Right lobe of liver (tissue), 6 donors: ENCODE measurements around the gene AIG1. TPM values are rescaled to one million over a fixed set of nuclear protein-coding genes. Genes with fewer than 3 reads are reported as not detected.
"Not testable (repeated sequence)": the region's sequence is repeated elsewhere in the genome, so short reads cannot be mapped to it uniquely, and the experiment has no call there.

Source experiments
- ATAC-seq, 4 donors: fragments of 200-7000 bp; cut with Tn5 transposase; one replicate each; pipeline ENCODE4 v1.9.1; 2020; ENCODE audit warnings: mild to moderate bottlenecking in 4 of 4, moderate library complexity in 4 of 4
- DNase-seq, 3 donors: peaks; one replicate each; pipeline ENCODE4 v3.0.0-alpha.2; 2020
- H3K27ac ChIP-seq, 3 donors: fragments of 200-600 bp; one replicate each; pipeline ENCODE4 v1.8.0; 2022
- H3K27me3 ChIP-seq, 2 donors: fragments of 200-600 bp; one replicate each; pipeline ENCODE4 v1.8.0; 2022
- H3K36me3 ChIP-seq, 4 donors: fragments of 200-600 bp; sonication (generic) in 1 of 4; one replicate each; pipeline versions ENCODE4 v1.5.1 to v1.8.0; 2017 to 2022; ENCODE audit warnings: control low read depth in 1 of 4
- H3K4me1 ChIP-seq, 4 donors: fragments of 200-600 bp; sonication (generic) in 1 of 4; one replicate each; pipeline versions ENCODE4 v1.5.1 to v1.8.0; 2017 to 2022; ENCODE audit warnings: control low read depth in 1 of 4
- H3K4me3 ChIP-seq, 3 donors: fragments of 200-600 bp; one replicate each; pipeline ENCODE4 v1.8.0; 2022
- H3K9me3 ChIP-seq, 4 donors: fragments of 200-600 bp; sonication (generic) in 1 of 4; one replicate each; pipeline versions ENCODE4 v1.5.1 to v1.8.0; 2017 to 2022; ENCODE audit warnings: control low read depth in 1 of 4
- POLR2A ChIP-seq: fragments of 450-650 bp; IDR thresholded peaks from one replicate; pipeline ENCODE4 v1.6.1; 2017; ENCODE audit warnings: antibody characterized with exemption, mild to moderate bottlenecking
- WGBS: methylation state at CpG from one replicate; pipeline ENCODE4 v1.1.6; 2018; ENCODE audit warnings: low coverage, low lambda C conversion rate; ENCODE audit not compliant: insufficient coverage; ENCODE audit errors: missing lambda C conversion rate; 5-methylcytosine and 5-hydroxymethylcytosine counted together
- intact Hi-C, 2 donors: fragments of 100-400 bp; cut with DNase I; formaldehyde crosslinking; loops; one replicate each; pipeline versions ENCODE4 v1.11.2 to v1.14.1; 2022
- total RNA-seq, 6 experiments: library from RNA; depleted of rRNA in 2 of 6; stranded (reverse); fragments of >200 nt in 2 of 6; fragmentation: NEBNext Ultra II Directional in 3 of 6; extraction: Animal tissue kit (Norgen Biotek cat#: 25700) in 3 of 6; gene quantifications; one replicate each; pipeline versions ENCODE4 v1.1.0 to v1.2.4, GENCODE V29; 2016 to 2023
- TF ChIP-seq, protein P1 (sequence below), 4 donors: fragments of 200-600 bp in 3 of 4; fragments of 450-650 bp in 1 of 4; IDR thresholded peaks; one replicate each; pipeline versions ENCODE4 v1.5.1 to v1.8.0; 2016 to 2022; ENCODE audit warnings: antibody characterized with exemption in 4 of 4, mild to moderate bottlenecking in 2 of 4
- donor health status: DM: no; HTN: yes; CAD: no.
- donor health status: DM: no; HTN: no; CAD: no.
- donor health status: DM: no; HTN: no; CAD: no.
- donor health status: DM: no; HTN: yes; CAD: no.
- donor health status: DM: no; HTN: yes; CAD: no.

The AIG1 gene
- total RNA-seq, 6 experiments from 2014 or later, result 81.4 to 151 (median 111) TPM

- H3K4me3 ChIP-seq, result no peak overlapping the region
- H3K27me3 ChIP-seq, result no peaks in the 10 kb centered on the region
- WGBS, result 89% methylated on average over 1 of the region's 1 CpG
- ATAC-seq, result no peak
- no peak for TF ChIP-seq POLR2A
- TF ChIP-seq, protein P1, sequence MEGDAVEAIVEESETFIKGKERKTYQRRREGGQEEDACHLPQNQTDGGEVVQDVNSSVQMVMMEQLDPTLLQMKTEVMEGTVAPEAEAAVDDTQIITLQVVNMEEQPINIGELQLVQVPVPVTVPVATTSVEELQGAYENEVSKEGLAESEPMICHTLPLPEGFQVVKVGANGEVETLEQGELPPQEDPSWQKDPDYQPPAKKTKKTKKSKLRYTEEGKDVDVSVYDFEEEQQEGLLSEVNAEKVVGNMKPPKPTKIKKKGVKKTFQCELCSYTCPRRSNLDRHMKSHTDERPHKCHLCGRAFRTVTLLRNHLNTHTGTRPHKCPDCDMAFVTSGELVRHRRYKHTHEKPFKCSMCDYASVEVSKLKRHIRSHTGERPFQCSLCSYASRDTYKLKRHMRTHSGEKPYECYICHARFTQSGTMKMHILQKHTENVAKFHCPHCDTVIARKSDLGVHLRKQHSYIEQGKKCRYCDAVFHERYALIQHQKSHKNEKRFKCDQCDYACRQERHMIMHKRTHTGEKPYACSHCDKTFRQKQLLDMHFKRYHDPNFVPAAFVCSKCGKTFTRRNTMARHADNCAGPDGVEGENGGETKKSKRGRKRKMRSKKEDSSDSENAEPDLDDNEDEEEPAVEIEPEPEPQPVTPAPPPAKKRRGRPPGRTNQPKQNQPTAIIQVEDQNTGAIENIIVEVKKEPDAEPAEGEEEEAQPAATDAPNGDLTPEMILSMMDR (IDR thresholded peaks at IDR 0.05), result no peak
- H3K36me3 ChIP-seq, result no peaks in the 10 kb centered on the region
- no peak for DNase-seq
- peaks cover 0 to 5% (median 0%) of the 10 kb centered on the region in 4 donors for H3K4me1 ChIP-seq
- no peaks in the 10 kb centered on the region for H3K9me3 ChIP-seq
- H3K27ac ChIP-seq, result no peak overlapping the region
- intact Hi-C loops, result no loop called here
These were observed 177.6 kb downstream of the AIG1 start for GRCh38 chr6:143238306-143238705.

- Histone ChIP-seq H3K9me3 (no peaks in the 10 kb centered on the region), H3K4me3 (no peak overlapping the region), H3K27ac (no peak overlapping the region), H3K4me1 (no peaks in the 10 kb centered on the region), H3K27me3 (no peaks in the 10 kb centered on the region), H3K36me3 (no peaks in the 10 kb centered on the region)
- TF ChIP-seq POLR2A, result no peak
- TF ChIP-seq, protein P1 (IDR thresholded peaks at IDR 0.05), result no peak
- intact Hi-C loops, result no loop called here
- WGBS, result 86% methylated on average over 4 of the region's 4 CpGs
- ATAC-seq (no peak), DNase-seq (no peak)
These were observed 180.4 kb downstream of the AIG1 start for GRCh38 chr6:143241111-143241510.

GRCh38 chr6:143241911-143242310 lies 181.2 kb downstream of the AIG1 start:
- H3K4me3 ChIP-seq, result no peak overlapping the region
- H3K36me3 ChIP-seq, result no peaks in the 10 kb centered on the region
- TF ChIP-seq, protein P1 (IDR thresholded peaks at IDR 0.05), result no peak
- TF ChIP-seq POLR2A, result no peak
- ATAC-seq, result no peak
- intact Hi-C loops, result no loop called here
- H3K4me1 ChIP-seq, result no peaks in the 10 kb centered on the region
- no peaks in the 10 kb centered on the region for H3K27me3 ChIP-seq
- H3K9me3 ChIP-seq, result no peaks in the 10 kb centered on the region
- no peak overlapping the region for H3K27ac ChIP-seq
- WGBS, result 94% methylated on average over 5 of the region's 5 CpGs
- no peak for DNase-seq

GRCh38 chr6:143243786-143244185 lies 183.1 kb downstream of the AIG1 start:
- H3K9me3 ChIP-seq, result no peaks in the 10 kb centered on the region
- TF ChIP-seq, protein P1 (IDR thresholded peaks at IDR 0.05), result no peak
- TF ChIP-seq POLR2A, result no peak
- DNase-seq (no peak), ATAC-seq (no peak)
- H3K36me3 ChIP-seq, result no peaks in the 10 kb centered on the region
- no peak overlapping the region for H3K27ac ChIP-seq
- 100% methylated on average over 1 of the region's 1 CpG for WGBS
- H3K4me3 ChIP-seq, result no peak overlapping the region
- H3K4me1 ChIP-seq, result no peaks in the 10 kb centered on the region
- no peaks in the 10 kb centered on the region for H3K27me3 ChIP-seq
- intact Hi-C loops, result no loop called here

DNA sequence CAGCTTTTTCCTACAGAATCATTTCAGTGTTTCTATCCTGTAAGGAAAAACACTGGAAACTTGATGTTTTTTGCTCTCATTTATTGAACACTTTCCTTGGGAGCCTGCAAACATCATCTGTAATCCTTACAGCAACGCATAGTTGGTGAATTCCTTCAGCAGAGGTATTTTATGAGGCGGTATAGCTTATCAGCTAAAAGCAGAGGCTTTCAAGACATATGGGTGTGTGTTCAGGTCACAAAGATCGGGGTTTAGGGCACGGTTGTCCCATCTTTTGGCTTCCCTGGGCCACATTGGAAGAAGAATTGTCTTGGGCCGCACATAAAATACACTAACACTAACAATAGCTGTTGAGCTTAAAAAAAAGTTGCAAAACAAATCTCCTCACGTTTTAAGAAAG lies 185.0 kb downstream of the AIG1 start:
- no peak for TF ChIP-seq POLR2A
- no peak for ATAC-seq
- Histone ChIP-seq H3K9me3 (no peaks in the 10 kb centered on the region), H3K4me1 (no peaks in the 10 kb centered on the region), H3K27me3 (no peaks in the 10 kb centered on the region), H3K36me3 (no peaks in the 10 kb centered on the region), H3K4me3 (no peak overlapping the region), H3K27ac (no peak overlapping the region)
- 77% methylated on average over 6 of the region's 6 CpGs for WGBS
- no peak for DNase-seq
- intact Hi-C loops, result no loop called here

DNA sequence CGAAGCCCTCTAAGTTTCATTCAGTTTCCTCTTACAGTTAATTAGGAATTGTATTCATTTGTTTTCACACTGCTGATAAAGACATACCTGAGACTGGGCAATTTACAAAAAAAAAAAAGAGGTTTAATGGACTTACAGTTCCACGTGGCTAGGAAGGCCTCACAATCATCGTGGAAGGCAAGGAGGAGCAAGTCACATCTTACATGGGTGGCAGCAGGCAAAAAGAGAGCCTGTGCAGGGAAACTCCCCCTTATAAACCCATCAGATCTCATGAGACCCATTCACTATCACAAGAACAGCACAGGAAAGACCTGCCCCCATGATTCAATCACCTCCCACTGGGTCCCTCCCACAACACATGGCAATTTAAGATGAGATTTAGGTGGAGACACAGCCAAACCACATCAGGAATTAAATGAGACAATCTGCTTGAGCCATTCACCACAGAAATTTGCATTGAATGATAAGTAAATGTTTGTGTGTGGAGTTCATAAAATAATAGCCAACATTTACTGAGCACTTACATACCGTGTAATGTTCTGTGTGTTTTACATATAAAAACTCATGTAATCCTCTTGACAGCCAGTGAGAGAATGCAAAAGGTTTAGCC lies 185.6 kb downstream of the AIG1 start:
- H3K27ac ChIP-seq, H3K27me3 ChIP-seq, DNase-seq, intact Hi-C loops, H3K36me3 ChIP-seq, H3K9me3 ChIP-seq, H3K4me1 ChIP-seq, ATAC-seq, H3K4me3 ChIP-seq: not testable (repeated sequence)
- WGBS, result 95% methylated on average over 4 of the region's 4 CpGs
